ENCODE results near the gene NTRK2.

Gene NTRK2

GRCh38 chr9:84929068-84929467 is 259.5 kb downstream of the NTRK2 start:
- Histone ChIP-seq H2AFZ (ENCODE audit: low read length) (no peak overlapping the region), H3K4me1 (ENCODE audit: insufficient read depth, low read length, severe bottlenecking) (no peaks in the 10 kb centered on the region), H3K79me2 (ENCODE audit: insufficient read depth, low read length) (no peaks in the 10 kb centered on the region), H3K9me2 (ENCODE audit: low read depth, low read length) (no peaks in the 10 kb centered on the region), H4K20me1 (ENCODE audit: insufficient read depth, low read length) (no peaks in the 10 kb centered on the region), H3K27me3 (ENCODE audit: insufficient read depth, low read length) (no peaks in the 10 kb centered on the region), H3K9ac (ENCODE audit: low read length) (no peak overlapping the region), H3K36me3 (ENCODE audit: insufficient read depth, low read length) (no peaks in the 10 kb centered on the region), H3F3A (ENCODE audit: insufficient read depth, low read length) (no peaks in the 10 kb centered on the region), H3K4me2 (ENCODE audit: low read length) (no peak overlapping the region), H3K4me3 (ENCODE audit: low read depth, low read length, poor library complexity, severe bottlenecking) (no peak overlapping the region), H3K27ac (ENCODE audit: low read depth, low read length, poor library complexity, severe bottlenecking) (no peak overlapping the region), H3K9me3 (ENCODE audit: low read length) (no peaks in the 10 kb centered on the region)
- TF ChIP-seq CTCF (IDR thresholded peaks at IDR 0.05; ENCODE audit: low read length) (no peak), EZH2 (IDR thresholded peaks at IDR 0.05; ENCODE audit: borderline replicate concordance, low read length) (no peak)

DNA sequence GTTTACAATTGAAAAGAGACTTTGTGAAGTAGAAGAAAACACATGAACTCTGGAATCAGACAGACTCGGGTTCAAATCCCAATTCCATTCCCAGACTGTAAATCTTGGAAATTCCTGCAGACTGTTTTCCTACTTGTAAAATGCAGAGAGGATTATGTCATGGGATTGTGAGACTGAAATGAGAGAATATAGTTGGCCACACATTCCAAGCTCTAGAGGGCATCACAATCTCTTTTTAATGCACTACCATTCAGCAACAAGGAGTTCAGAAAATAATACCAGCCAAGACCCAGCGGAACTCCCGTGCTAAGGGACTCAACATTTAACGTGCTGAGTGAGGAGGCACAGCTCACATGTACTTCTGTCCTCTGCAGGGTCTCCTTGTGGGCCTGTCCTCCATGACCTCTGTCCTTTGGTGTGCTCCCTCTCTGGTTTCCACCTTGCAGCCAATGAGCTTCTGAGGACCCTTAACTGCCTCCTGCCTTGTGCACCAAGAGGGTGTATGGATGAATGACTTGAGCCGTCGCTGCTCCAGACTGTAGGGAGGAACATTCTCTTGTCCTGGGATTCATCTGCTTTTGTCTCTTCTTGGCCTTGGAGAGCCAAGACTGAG is 263.5 kb downstream of the NTRK2 start:
- TF ChIP-seq CTCF (IDR thresholded peaks at IDR 0.05; ENCODE audit: low read length) (no peak; the same call in 1 of the 2 replicates), EZH2 (IDR thresholded peaks at IDR 0.05; ENCODE audit: borderline replicate concordance, low read length) (no peak)
- Histone ChIP-seq H3K27ac (ENCODE audit: low read depth, low read length, poor library complexity, severe bottlenecking) (no peak overlapping the region), H3K9me3 (ENCODE audit: low read length) (no peaks in the 10 kb centered on the region), H3F3A (ENCODE audit: insufficient read depth, low read length) (no peaks in the 10 kb centered on the region), H4K20me1 (ENCODE audit: insufficient read depth, low read length) (no peaks in the 10 kb centered on the region), H3K4me1 (ENCODE audit: insufficient read depth, low read length, severe bottlenecking) (no peaks in the 10 kb centered on the region), H3K27me3 (ENCODE audit: insufficient read depth, low read length) (no peaks in the 10 kb centered on the region), H3K36me3 (ENCODE audit: insufficient read depth, low read length) (no peaks in the 10 kb centered on the region), H3K9ac (ENCODE audit: low read length) (no peak overlapping the region), H3K79me2 (ENCODE audit: insufficient read depth, low read length) (no peaks in the 10 kb centered on the region), H3K4me2 (ENCODE audit: low read length) (no peak overlapping the region), H2AFZ (ENCODE audit: low read length) (no peak overlapping the region), H3K9me2 (ENCODE audit: low read depth, low read length) (no peaks in the 10 kb centered on the region), H3K4me3 (ENCODE audit: low read depth, low read length, poor library complexity, severe bottlenecking) (no peak overlapping the region)

DNA sequence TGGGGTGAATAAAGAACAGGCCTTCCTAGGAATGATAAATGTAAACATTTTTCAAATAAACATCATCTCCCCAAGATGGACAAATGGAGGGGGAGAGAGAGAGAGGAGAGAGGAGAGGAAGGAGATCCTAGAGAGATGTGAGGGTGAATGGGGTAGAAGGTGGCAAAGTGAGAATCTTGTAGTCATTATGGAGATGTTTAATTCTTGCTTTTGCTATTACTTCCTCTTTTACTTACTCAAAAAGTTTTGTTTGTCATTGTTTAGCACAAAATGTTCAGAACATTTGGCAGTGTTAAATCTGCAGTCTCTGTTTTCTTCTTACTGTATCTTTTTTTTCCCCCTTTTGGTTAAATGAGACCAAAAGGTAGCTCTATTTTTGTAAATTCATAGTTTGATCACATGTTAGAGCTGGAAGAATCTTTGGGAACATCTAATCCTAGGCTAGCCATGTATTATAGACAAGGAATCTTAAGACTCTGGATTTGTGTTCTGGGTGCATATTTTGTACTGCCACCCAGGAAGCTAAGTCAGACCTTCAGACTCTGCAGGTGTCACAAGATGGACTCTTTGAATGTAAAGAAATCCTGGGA is 266.1 kb downstream of the NTRK2 start:
- no peaks in the 10 kb centered on the region for H3K4me1 ChIP-seq (ENCODE audit: insufficient read depth, low read length, severe bottlenecking)
- H3K9ac ChIP-seq (ENCODE audit: low read length), result no peak overlapping the region
- H3K4me2 ChIP-seq (ENCODE audit: low read length), result no peak overlapping the region
- H3K9me2 ChIP-seq (ENCODE audit: low read depth, low read length), result no peaks in the 10 kb centered on the region
- no peak overlapping the region for H3K27ac ChIP-seq (ENCODE audit: low read depth, low read length, poor library complexity, severe bottlenecking)
- no peak overlapping the region for H2AFZ ChIP-seq (ENCODE audit: low read length)
- TF ChIP-seq EZH2 (IDR thresholded peaks at IDR 0.05; ENCODE audit: borderline replicate concordance, low read length), result no peak
- TF ChIP-seq CTCF (IDR thresholded peaks at IDR 0.05; ENCODE audit: low read length), result no peak
- H3K9me3 ChIP-seq (ENCODE audit: low read length), result no peaks in the 10 kb centered on the region
- H4K20me1 ChIP-seq (ENCODE audit: insufficient read depth, low read length), result no peaks in the 10 kb centered on the region
- H3F3A ChIP-seq (ENCODE audit: insufficient read depth, low read length), result no peaks in the 10 kb centered on the region
- H3K79me2 ChIP-seq (ENCODE audit: insufficient read depth, low read length), result no peaks in the 10 kb centered on the region
- no peak overlapping the region for H3K4me3 ChIP-seq (ENCODE audit: low read depth, low read length, poor library complexity, severe bottlenecking)
- no peaks in the 10 kb centered on the region for H3K36me3 ChIP-seq (ENCODE audit: insufficient read depth, low read length)
- no peaks in the 10 kb centered on the region for H3K27me3 ChIP-seq (ENCODE audit: insufficient read depth, low read length)
